SJSA1 (cell line): ENCODE results near the gene HHIP. TPM values are rescaled to one million over a fixed set of nuclear protein-coding genes. Genes with fewer than 3 reads are reported as not detected.

Experiments used
- DNase-seq, 2 experiments: peaks; one replicate each; pipeline ENCODE4 v3.0.0-alpha.2; 2015 to 2020; ENCODE audit warnings: low spot score in 2 of 2, low read depth in 1 of 2
- H3K27ac ChIP-seq: fragments of 250-450 bp; sonication (Bioruptor Pico); 2 replicates; pipeline ENCODE4 v1.5.1; 2020; ENCODE audit warnings: mild to moderate bottlenecking, moderate library complexity
- H3K27me3 ChIP-seq: fragments of 250-450 bp; sonication (Bioruptor Pico); replicated peaks from 2 replicates; pipeline ENCODE4 v1.5.1; 2020; ENCODE audit warnings: mild to moderate bottlenecking, moderate library complexity
- H3K36me3 ChIP-seq: fragments of 250-450 bp; sonication (Bioruptor Pico); 2 replicates; pipeline ENCODE4 v1.5.1; 2020; ENCODE audit warnings: mild to moderate bottlenecking
- H3K4me1 ChIP-seq: fragments of 250-450 bp; sonication (Bioruptor Pico); replicated peaks from 2 replicates; pipeline ENCODE4 v1.6.1; 2021; ENCODE audit warnings: mild to moderate bottlenecking
- H3K4me3 ChIP-seq: fragments of 250-450 bp; sonication (Bioruptor Pico); 2 replicates; pipeline ENCODE4 v1.5.1; 2020; ENCODE audit warnings: mild to moderate bottlenecking
- H3K9me3 ChIP-seq: fragments of 250-450 bp; sonication (Bioruptor Pico); replicated peaks from 2 replicates; pipeline ENCODE4 v1.5.1; 2020; ENCODE audit warnings: mild to moderate bottlenecking
- total RNA-seq: library from RNA; depleted of rRNA; stranded (reverse); fragments of >200 nt; shearing (Covaris generic); gene quantifications from 2 replicates; pipeline ENCODE4 v1.2.3, GENCODE V29; 2014

Gene HHIP
- total RNA-seq, 1 experiment from 2014 or later: 8.8 TPM

GRCh38 chr4:144701683-144702233 lies 55.8 kb downstream of the HHIP start:
- Histone ChIP-seq H3K27me3 (no peaks in the 10 kb centered on the region), H3K27ac (peak overlapping the region; percentile 26), H3K4me3 (no peak overlapping the region), H3K9me3 (no peaks in the 10 kb centered on the region), H3K36me3 (no peaks in the 10 kb centered on the region), H3K4me1 (peaks cover 79% of the 10 kb centered on the region)
- DNase-seq: no peak

- no peak overlapping the region for H3K4me3 ChIP-seq
- no peaks in the 10 kb centered on the region for H3K27me3 ChIP-seq
- DNase-seq: no peak
- no peak overlapping the region for H3K27ac ChIP-seq
- H3K36me3 ChIP-seq: 0 out of 2 replicates have a peak, but pooled peaks cover 3% of the 10 kb centered on the region
- no peaks in the 10 kb centered on the region for H3K9me3 ChIP-seq
- H3K4me1 ChIP-seq: peaks cover 95% of the 10 kb centered on the region
These were observed 57.5 kb downstream of the HHIP start for GRCh38 chr4:144703494-144703893.

GRCh38 chr4:144705601-144706590 lies 59.9 kb downstream of the HHIP start:
- Histone ChIP-seq H3K36me3 (0 out of 2 replicates have a peak, but pooled peaks cover 4% of the 10 kb centered on the region), H3K27me3 (no peaks in the 10 kb centered on the region), H3K4me1 (peaks cover 98% of the 10 kb centered on the region), H3K27ac (peak overlapping the region; percentile 72), H3K4me3 (no peak overlapping the region), H3K9me3 (no peaks in the 10 kb centered on the region)
- peak; percentile 75 to 95 for DNase-seq

- peak; percentile 94 to 96 for DNase-seq
- H3K27ac ChIP-seq: peak overlapping the region; percentile 87
- no peak overlapping the region for H3K4me3 ChIP-seq
- no peaks in the 10 kb centered on the region for H3K9me3 ChIP-seq
- 0 out of 2 replicates have a peak, but pooled peaks cover 4% of the 10 kb centered on the region for H3K36me3 ChIP-seq
- peaks cover 93% of the 10 kb centered on the region for H3K4me1 ChIP-seq
- H3K27me3 ChIP-seq: no peaks in the 10 kb centered on the region
These were observed 63.2 kb downstream of the HHIP start for GRCh38 chr4:144709159-144709558.

- H3K36me3 ChIP-seq: 0 out of 2 replicates have a peak, but pooled peaks cover 4% of the 10 kb centered on the region
- no peaks in the 10 kb centered on the region for H3K27me3 ChIP-seq
- no peaks in the 10 kb centered on the region for H3K9me3 ChIP-seq
- DNase-seq: peak; percentile 69 to 86
- peak overlapping the region; percentile 87 for H3K27ac ChIP-seq
- no peak overlapping the region for H3K4me3 ChIP-seq
- H3K4me1 ChIP-seq: peaks cover 86% of the 10 kb centered on the region
These were observed 64.0 kb downstream of the HHIP start for GRCh38 chr4:144709793-144710525.

GRCh38 chr4:144710526-144710912 lies 64.6 kb downstream of the HHIP start:
- no peak for DNase-seq
- Histone ChIP-seq H3K27me3 (no peaks in the 10 kb centered on the region), H3K4me1 (peaks cover 84% of the 10 kb centered on the region), H3K36me3 (0 out of 2 replicates have a peak, but pooled peaks cover 4% of the 10 kb centered on the region), H3K27ac (peak overlapping the region; percentile 87), H3K9me3 (no peaks in the 10 kb centered on the region), H3K4me3 (no peak overlapping the region)

GRCh38 chr4:144711700-144712456 lies 65.9 kb downstream of the HHIP start:
- peaks cover 75% of the 10 kb centered on the region for H3K4me1 ChIP-seq
- no peaks in the 10 kb centered on the region for H3K9me3 ChIP-seq
- H3K4me3 ChIP-seq: no peak overlapping the region
- H3K27me3 ChIP-seq: no peaks in the 10 kb centered on the region
- H3K27ac ChIP-seq: 0 out of 2 replicates have a peak overlapping the region, but pooled peaks have one; percentile 1
- DNase-seq: no peak
- 0 out of 2 replicates have a peak, but pooled peaks cover 4% of the 10 kb centered on the region for H3K36me3 ChIP-seq

- 0 out of 2 replicates have a peak overlapping the region, but pooled peaks have one; percentile 6 for H3K27ac ChIP-seq
- peaks cover 75% of the 10 kb centered on the region for H3K4me1 ChIP-seq
- H3K36me3 ChIP-seq: 0 out of 2 replicates have a peak, but pooled peaks cover 4% of the 10 kb centered on the region
- no peak overlapping the region for H3K4me3 ChIP-seq
- peak in 1 of 2 experiments; percentile 70 for DNase-seq
- H3K27me3 ChIP-seq: no peaks in the 10 kb centered on the region
- no peaks in the 10 kb centered on the region for H3K9me3 ChIP-seq
These were observed 66.8 kb downstream of the HHIP start for GRCh38 chr4:144712775-144713174.

- H3K36me3 ChIP-seq: peaks cover 1% of the 10 kb centered on the region
- H3K27ac ChIP-seq: no peak overlapping the region
- no peak for DNase-seq
- no peaks in the 10 kb centered on the region for H3K9me3 ChIP-seq
- H3K27me3 ChIP-seq: no peaks in the 10 kb centered on the region
- H3K4me1 ChIP-seq: peaks cover 74% of the 10 kb centered on the region
- no peak overlapping the region for H3K4me3 ChIP-seq
These were observed 68.2 kb downstream of the HHIP start for GRCh38 chr4:144714166-144714565.

- no peak overlapping the region for H3K27ac ChIP-seq
- no peak overlapping the region for H3K4me3 ChIP-seq
- no peak for DNase-seq
- H3K4me1 ChIP-seq: peaks cover 74% of the 10 kb centered on the region
- H3K36me3 ChIP-seq: peaks cover 5% of the 10 kb centered on the region
- H3K9me3 ChIP-seq: no peaks in the 10 kb centered on the region
- no peaks in the 10 kb centered on the region for H3K27me3 ChIP-seq
These were observed 69.3 kb downstream of the HHIP start for GRCh38 chr4:144715230-144715629.

GRCh38 chr4:144716778-144717177 lies 70.8 kb downstream of the HHIP start:
- H3K9me3 ChIP-seq: no peaks in the 10 kb centered on the region
- peaks cover 76% of the 10 kb centered on the region for H3K4me1 ChIP-seq
- no peaks in the 10 kb centered on the region for H3K27me3 ChIP-seq
- H3K27ac ChIP-seq: no peak overlapping the region
- H3K4me3 ChIP-seq: no peak overlapping the region
- no peak for DNase-seq
- H3K36me3 ChIP-seq: peaks cover 5% of the 10 kb centered on the region

- H3K27ac ChIP-seq: peak overlapping the region; percentile 32; the same call in 1 of the 2 replicates
- no peaks in the 10 kb centered on the region for H3K27me3 ChIP-seq
- H3K36me3 ChIP-seq: peaks cover 5% of the 10 kb centered on the region
These were observed 73.1 kb downstream of the HHIP start for GRCh38 chr4:144718958-144719512.

More at GRCh38 chr4:144718958-144719512, 73.1 kb downstream of the HHIP start:
- Histone ChIP-seq H3K4me1 (peaks cover 64% of the 10 kb centered on the region), H3K4me3 (no peak overlapping the region), H3K9me3 (no peaks in the 10 kb centered on the region)
- DNase-seq: no peak
